ENCODE results near the gene CWC25. TPM values are rescaled to one million over a fixed set of nuclear protein-coding genes. Genes with fewer than 3 reads are reported as not detected.

The CWC25 gene
- total RNA-seq, 3 donors from 2014 or later, result 21.7 to 26.5 (median 25.6) TPM

DNA sequence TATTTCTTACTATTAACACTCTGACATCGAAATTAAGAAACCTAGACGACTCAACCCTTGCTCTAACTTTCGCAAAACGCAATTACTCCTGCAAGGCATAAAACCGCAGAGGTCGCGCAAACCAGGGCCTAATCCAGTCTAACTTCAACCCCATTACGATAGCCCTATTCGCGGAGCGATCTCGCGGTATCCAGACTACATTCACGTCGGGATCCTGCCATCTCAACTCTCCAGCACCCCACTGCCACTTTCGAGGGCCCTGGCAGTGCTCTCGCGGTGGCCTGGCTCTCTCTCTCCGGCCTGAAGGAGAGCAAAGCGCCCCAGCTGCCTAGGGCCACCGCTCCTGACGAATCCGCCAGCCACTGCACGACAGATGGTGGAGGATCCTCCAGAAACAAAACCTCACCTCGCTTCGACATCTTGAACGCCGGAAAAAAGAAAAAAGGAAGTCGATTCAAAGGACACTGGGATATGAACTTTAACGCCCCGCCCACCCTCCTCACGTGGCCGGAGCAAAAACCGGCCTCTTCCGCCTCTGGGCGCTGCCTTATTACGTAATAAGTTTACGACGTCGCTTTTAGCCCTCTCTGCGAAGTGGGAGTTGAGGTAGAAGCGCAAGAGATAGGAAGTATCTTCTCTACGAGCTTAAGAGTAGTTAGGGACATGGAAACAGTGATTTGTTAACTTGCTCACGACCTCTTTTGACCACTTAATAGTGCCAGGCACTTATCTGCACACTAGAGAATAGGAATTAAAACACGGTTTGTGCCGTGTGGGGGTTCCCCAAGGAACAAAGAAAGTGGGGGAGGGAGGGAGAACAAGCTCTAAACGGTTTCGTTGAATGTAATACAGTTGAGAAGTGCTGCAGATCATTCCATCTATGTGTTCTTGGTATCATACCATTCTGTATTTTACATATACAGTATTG is 28.4 kb upstream of the CWC25 start, which contains the start of gene RPL23:
Gene RPL23 (minus strand): TSS at position 430 of the 928 bp plus-strand sequence. CDS start 11 bp downstream, at position 419.
- H3K4me3 ChIP-seq, result peak within 1 kb of the TSS; percentile 24
- no peaks in the 10 kb centered on the region for H3K9me3 ChIP-seq
- peaks cover 27% of the 10 kb centered on the region for H3K4me1 ChIP-seq (ENCODE audit: low read depth)
- peaks cover 3% of the 10 kb centered on the region for H3K36me3 ChIP-seq (ENCODE audit: low read depth)
- DNase-seq (peak; percentile 91 to 98 (median 95)), ATAC-seq (peak; percentile 96)
- TF ChIP-seq, protein P1, sequence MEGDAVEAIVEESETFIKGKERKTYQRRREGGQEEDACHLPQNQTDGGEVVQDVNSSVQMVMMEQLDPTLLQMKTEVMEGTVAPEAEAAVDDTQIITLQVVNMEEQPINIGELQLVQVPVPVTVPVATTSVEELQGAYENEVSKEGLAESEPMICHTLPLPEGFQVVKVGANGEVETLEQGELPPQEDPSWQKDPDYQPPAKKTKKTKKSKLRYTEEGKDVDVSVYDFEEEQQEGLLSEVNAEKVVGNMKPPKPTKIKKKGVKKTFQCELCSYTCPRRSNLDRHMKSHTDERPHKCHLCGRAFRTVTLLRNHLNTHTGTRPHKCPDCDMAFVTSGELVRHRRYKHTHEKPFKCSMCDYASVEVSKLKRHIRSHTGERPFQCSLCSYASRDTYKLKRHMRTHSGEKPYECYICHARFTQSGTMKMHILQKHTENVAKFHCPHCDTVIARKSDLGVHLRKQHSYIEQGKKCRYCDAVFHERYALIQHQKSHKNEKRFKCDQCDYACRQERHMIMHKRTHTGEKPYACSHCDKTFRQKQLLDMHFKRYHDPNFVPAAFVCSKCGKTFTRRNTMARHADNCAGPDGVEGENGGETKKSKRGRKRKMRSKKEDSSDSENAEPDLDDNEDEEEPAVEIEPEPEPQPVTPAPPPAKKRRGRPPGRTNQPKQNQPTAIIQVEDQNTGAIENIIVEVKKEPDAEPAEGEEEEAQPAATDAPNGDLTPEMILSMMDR (IDR thresholded peaks at IDR 0.05), result no peak
- intact Hi-C loops (cut with DNase I, micrococcal nuclease), result no loop called here

DNA sequence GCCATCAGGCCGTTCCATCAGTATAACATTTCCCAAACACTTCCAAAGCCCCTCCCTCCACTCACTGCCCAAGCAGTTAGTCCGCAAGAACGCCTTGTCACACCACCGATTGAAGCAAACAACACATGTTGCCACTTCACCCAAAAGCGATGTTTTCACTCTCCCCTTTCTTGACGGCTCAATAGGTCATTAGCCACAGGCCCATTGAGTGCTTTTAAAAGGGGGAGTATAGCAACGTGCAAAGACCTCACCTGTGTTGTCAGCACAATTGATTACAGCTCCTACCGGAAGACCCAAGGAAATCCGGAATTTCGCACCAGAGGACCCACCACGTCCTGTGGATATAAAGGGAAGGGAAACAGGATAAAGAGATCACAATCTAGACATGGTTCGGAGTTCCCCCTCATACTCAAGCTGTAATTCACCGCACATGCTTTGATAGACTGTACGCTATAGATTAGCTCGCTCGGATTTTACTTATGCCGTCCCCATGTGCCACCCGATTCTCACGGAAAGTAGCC is 27.7 kb upstream of the CWC25 start:
- TF ChIP-seq, protein P1 (IDR thresholded peaks at IDR 0.05), result no peak
- Histone ChIP-seq H3K4me3 (peak overlapping the region; percentile 24), H3K4me1 (ENCODE audit: low read depth) (peaks cover 27% of the 10 kb centered on the region), H3K9me3 (no peaks in the 10 kb centered on the region), H3K36me3 (ENCODE audit: low read depth) (peaks cover 3% of the 10 kb centered on the region)
- intact Hi-C loops (cut with DNase I, micrococcal nuclease), result no loop called here
- ATAC-seq (peak; percentile 9), DNase-seq (peak in 1 of 3 donors; percentile 15)

DNA sequence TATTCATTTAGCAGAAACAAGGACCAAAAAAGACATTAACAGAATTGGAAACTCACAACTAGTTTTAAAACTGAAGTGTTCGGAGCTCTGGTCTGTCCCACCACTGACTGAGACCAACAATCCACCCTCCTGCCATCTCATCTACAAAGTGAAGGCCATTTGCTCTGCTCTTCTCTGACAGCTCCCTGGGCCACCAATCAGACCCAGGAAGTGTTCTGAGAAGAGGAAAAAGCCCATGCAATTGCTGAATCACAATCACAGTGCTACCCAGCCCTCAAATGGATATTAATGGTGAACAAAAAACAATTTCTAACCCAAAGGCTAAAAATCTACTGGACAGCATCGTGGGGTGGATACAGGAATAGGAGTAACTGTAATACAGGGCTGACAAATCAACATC is 26.3 kb upstream of the CWC25 start:
- H3K4me3 ChIP-seq, result no peak overlapping the region
- ATAC-seq (no peak), DNase-seq (no peak)
- intact Hi-C loops (cut with DNase I, micrococcal nuclease), result no loop called here
- TF ChIP-seq, protein P1 (IDR thresholded peaks at IDR 0.05), result no peak
- H3K4me1 ChIP-seq (ENCODE audit: low read depth), result peaks cover 27% of the 10 kb centered on the region
- no peaks in the 10 kb centered on the region for H3K9me3 ChIP-seq
- H3K36me3 ChIP-seq (ENCODE audit: low read depth), result peaks cover 3% of the 10 kb centered on the region

DNA sequence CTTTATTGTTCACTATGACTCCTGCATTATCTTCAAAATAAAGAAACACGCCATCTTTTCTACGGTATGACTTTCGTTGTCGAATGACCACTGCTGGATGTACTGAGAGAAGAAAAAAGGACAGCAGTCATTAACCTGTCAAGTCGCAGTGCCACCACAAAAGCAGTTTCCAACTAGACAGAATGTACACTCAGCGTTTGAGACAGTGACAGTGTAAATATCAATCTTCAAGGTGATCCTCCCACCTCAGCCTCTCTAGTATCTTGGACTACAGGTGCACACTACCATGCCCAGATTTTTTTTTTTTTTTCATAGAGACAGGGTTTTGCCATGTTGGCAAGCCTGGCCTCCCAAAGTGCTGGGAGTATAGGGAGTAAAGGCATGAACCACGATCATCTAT is 25.3 kb upstream of the CWC25 start:
- DNase-seq, result no peak
- Histone ChIP-seq H3K9me3 (no peaks in the 10 kb centered on the region), H3K36me3 (ENCODE audit: low read depth) (peaks cover 3% of the 10 kb centered on the region), H3K4me1 (ENCODE audit: low read depth) (peaks cover 27% of the 10 kb centered on the region), H3K4me3 (no peak overlapping the region)
- intact Hi-C loops (cut with DNase I, micrococcal nuclease), result no loop called here
- TF ChIP-seq, protein P1 (IDR thresholded peaks at IDR 0.05), result no peak
- ATAC-seq, result no peak

DNA sequence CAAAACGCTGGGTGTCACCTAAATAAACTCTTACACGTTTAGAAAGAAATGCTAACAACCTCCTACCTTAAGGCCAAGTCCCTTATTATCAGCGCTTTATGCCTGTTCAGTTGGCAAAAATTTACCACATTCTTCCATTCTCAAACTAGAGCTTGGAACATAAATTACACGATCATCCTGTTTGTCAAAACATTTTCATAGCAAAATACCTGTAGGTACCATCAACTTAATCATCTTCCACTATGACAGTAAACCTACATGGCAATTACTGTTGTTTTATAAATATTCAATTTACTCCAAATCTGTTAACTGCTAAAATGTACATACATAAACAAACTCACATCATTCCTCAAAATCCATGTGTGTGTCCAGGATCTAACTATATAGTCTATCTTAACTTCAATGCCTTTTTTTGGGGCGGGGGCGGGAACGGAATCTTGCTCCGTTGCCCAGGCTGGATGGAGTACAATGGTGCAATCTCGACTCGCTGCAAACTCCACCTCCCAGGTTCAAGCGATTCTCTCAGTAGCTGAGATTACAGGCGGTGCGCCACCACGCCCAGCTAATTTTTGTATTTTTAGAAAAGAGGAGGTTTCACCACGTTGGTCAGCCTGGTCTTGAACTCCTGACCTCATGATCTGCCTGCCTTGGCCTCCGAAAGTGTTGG is 24.0 kb upstream of the CWC25 start:
- DNase-seq, result no peak
- peaks cover 3% of the 10 kb centered on the region for H3K36me3 ChIP-seq (ENCODE audit: low read depth)
- no peak for ATAC-seq

More for the DNA sequence above, 24.0 kb upstream of the CWC25 start:
- intact Hi-C loops (cut with DNase I, micrococcal nuclease), result no loop called here
- Histone ChIP-seq H3K4me3 (no peak overlapping the region), H3K4me1 (ENCODE audit: low read depth) (peaks cover 24% of the 10 kb centered on the region), H3K9me3 (no peaks in the 10 kb centered on the region)
- TF ChIP-seq, protein P1 (IDR thresholded peaks at IDR 0.05), result no peak
